HS-5 (cell line): ENCODE results near the gene ZNF493.

Experiments used
- DNase-seq: peaks from one replicate; pipeline ENCODE4 v3.0.0-alpha.2; 2012; ENCODE audit warnings: low read depth

Gene ZNF493

DNA sequence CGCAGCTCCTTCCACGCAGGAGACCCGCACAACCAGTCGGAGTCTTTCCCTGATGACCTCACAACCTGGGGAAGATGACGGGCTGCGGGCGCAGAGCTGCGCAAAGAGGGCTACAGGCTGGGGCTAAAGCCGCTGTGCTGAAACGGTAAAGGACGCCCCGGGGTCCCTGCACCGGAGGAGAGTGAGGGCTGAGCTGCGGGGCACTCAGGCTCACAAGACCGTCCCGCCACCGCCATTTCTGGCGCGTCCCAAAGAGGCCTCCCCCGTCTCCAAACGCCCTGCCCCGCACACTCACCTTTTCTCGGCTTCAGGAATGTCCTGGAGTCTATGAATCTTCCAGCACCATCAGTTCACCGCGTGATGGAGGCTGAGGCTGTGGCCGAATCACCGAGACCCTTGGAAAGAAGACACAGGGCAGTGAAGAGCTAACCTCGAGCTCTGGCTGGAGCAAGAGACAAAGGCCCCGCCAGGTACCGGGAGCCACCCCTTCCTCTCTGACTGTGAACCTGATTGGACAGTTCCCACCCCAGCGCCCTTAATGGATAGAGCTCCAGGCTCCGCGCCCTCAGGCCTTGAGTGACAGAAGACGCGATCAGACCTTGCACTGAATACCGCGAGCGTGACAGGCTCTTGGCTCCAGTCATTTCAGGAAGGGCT lies 66.6 kb downstream of the ZNF493 start:
- no peak for DNase-seq

DNA sequence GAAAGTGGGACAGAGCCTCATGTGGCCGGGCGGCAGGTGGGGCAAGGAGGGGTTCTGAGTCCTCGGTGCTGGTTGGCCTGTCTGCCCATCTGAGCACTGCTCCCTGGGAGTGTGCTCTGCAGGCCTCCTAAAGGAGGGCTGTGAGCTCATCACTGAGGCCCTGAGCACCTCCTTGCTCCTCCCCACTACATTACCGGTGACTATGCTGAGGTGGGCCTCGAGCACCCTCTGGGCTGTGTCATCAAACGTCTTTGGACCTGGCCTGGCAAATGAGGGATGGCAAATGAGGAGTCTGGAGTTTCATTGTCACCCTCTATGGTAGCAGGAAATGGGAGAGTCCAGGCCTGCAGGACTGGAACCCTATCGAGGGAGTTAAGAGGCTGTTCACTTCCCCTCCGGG lies 69.7 kb downstream of the ZNF493 start:
- no peak for DNase-seq

DNA sequence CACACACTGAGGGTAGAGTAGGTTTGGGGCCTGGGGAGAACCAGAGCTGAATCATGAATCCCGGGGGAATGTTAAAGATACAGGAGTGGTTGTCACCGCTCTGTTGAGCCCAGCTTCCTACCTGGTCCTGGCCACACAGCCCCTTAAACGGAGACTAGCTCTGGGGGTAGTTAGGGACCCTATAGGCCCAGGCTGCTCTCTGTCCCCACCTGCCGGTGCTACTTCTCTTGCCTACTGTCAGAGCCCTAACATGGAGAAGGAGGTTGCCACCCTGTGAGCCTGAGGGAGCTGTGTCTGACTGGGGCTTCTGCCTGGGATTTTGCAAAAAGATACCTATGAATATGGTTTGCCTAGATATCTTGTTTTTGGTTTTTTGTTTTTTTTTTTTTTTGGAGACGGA lies 71.9 kb downstream of the ZNF493 start:
- DNase-seq: no peak

DNA sequence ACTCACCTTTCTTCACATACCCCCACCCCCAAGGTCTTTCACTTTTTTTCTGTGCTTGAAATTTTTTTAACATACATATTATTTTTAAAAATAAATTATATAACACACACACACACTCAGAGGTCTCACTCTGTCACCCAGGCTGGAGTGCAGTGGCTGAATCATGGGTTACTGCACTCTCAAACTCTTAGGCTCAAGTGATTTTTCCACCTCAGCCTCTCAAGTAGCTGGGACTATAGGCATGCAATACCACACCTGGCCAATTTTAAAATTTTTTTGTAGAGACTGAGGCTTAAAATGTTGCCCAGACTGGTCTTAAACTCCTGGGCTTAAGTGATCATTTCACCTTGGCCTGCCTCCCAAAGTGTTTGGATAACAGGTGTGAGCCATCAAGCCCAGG lies 75.6 kb downstream of the ZNF493 start:
- DNase-seq: no peak

DNA sequence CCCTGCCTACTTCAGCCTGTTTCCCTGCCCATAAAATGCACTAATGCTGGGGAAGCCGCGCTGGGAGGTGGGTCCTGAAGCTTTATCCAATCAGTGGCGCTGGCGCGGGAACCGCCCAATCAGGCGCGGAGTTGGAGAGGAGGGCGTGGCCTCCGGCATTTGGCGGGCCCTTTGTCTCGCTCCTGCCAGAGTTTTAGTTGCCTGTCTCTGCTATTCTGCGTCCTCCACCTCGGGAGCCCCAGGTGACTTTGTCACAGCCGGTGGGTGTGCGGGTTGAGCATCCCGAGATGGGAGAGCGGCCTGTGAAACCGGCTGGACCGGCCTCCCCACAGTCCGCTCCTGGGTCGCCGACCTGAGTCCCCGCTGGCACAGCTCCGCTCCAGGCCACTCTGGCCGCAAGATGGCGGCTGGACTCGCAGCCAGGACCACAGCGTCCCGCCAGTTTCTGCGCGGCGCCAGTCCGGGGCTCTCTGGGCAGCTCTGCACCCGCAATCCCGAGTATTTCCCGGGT lies 77.8 kb downstream of the ZNF493 start:
- no peak for DNase-seq
